NOMO-1 (cell line): ENCODE results near the gene NEXMIF.
"Not testable (repeated sequence)": the region's sequence is repeated elsewhere in the genome, so short reads cannot be mapped to it uniquely, and the experiment has no call there.

Experiments used
- DNase-seq, 2 experiments: peaks; one replicate each; lab custom pipeline; 2025; ENCODE audit not compliant: unreplicated experiment in 2 of 2; lab: John Stamatoyannopoulos, UW

Gene NEXMIF

GRCh38 chrX:74925225-74926088 is at the start of gene NEXMIF:
Gene NEXMIF (minus strand): TSS chrX:74925452.
- no peak for DNase-seq

GRCh38 chrX:74961962-74962361 is 36.7 kb upstream of the NEXMIF start:
- DNase-seq, result not testable (repeated sequence)

- no peak for DNase-seq
Measured at GRCh38 chrX:74949717-74950116, 24.5 kb upstream of the NEXMIF start.

GRCh38 chrX:74940414-74940813 is 15.2 kb upstream of the NEXMIF start:
- DNase-seq, result no peak

- DNase-seq, result no peak
Measured at GRCh38 chrX:74931214-74931613, 6.0 kb upstream of the NEXMIF start.

GRCh38 chrX:74924449-74925224 is 615 bp downstream of the NEXMIF start:
- no peak for DNase-seq

- no peak for DNase-seq
Measured at GRCh38 chrX:74923942-74924448, 1.3 kb downstream of the NEXMIF start.

- peak; percentile 47 to 66 for DNase-seq
Measured at GRCh38 chrX:74922922-74923543, 2.2 kb downstream of the NEXMIF start.

- DNase-seq, result no peak
Measured at GRCh38 chrX:74911494-74911893, 13.8 kb downstream of the NEXMIF start.

GRCh38 chrX:74906417-74906816 is 18.8 kb downstream of the NEXMIF start:
- no peak for DNase-seq

- DNase-seq, result no peak
Measured at GRCh38 chrX:74902806-74903205, 22.4 kb downstream of the NEXMIF start.

GRCh38 chrX:74892561-74892960 is 32.7 kb downstream of the NEXMIF start:
- DNase-seq, result no peak

GRCh38 chrX:74890676-74891430 is 34.4 kb downstream of the NEXMIF start:
- DNase-seq, result no peak

GRCh38 chrX:74882383-74882782 is 42.9 kb downstream of the NEXMIF start:
- not testable (repeated sequence) for DNase-seq

GRCh38 chrX:74865725-74866124 is 59.5 kb downstream of the NEXMIF start:
- no peak for DNase-seq

- no peak for DNase-seq
Measured at GRCh38 chrX:74853255-74853654, 72.0 kb downstream of the NEXMIF start.

- no peak for DNase-seq
Measured at GRCh38 chrX:74835566-74835965, 89.7 kb downstream of the NEXMIF start.

GRCh38 chrX:74819797-74820196 is 105.5 kb downstream of the NEXMIF start:
- not testable (repeated sequence) for DNase-seq

GRCh38 chrX:74814681-74815080 is 110.6 kb downstream of the NEXMIF start:
- DNase-seq, result no peak

GRCh38 chrX:74804574-74804973 is 120.7 kb downstream of the NEXMIF start:
- DNase-seq, result no peak
